ENCODE results near the gene ZNF682.

Gene ZNF682

DNA sequence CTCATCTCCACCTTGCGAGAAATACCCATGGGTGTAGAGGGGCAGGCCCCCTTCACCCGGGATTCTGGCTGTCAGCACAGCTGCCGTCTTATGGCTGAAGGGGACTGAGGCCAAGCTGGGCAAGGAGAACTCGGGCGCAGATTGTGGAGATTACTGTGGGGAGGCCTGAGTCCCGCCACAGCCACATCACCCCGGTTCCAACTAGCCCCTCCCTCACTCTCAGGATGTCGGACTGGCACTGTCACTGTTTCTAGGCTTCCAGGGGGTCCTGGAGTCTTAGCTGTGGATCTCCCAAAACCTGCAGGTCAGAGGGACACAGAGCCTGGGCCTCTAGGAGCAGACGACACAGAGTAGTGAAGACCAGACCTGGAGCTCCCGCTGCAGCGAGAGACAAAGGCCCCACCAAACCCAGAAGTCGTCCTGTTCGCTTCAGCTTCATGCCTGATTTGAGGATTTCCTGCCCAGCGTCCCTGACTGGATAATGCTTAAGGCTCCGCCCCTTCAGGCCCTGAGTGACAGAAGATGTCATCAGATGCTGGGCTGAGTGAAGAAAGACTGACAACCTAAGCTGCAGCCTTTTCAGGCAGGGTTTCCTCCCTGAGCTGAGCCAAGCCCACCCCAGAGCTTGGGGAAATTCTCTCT is 82.8 kb downstream of the ZNF682 start:
- TF ChIP-seq, protein P1, sequence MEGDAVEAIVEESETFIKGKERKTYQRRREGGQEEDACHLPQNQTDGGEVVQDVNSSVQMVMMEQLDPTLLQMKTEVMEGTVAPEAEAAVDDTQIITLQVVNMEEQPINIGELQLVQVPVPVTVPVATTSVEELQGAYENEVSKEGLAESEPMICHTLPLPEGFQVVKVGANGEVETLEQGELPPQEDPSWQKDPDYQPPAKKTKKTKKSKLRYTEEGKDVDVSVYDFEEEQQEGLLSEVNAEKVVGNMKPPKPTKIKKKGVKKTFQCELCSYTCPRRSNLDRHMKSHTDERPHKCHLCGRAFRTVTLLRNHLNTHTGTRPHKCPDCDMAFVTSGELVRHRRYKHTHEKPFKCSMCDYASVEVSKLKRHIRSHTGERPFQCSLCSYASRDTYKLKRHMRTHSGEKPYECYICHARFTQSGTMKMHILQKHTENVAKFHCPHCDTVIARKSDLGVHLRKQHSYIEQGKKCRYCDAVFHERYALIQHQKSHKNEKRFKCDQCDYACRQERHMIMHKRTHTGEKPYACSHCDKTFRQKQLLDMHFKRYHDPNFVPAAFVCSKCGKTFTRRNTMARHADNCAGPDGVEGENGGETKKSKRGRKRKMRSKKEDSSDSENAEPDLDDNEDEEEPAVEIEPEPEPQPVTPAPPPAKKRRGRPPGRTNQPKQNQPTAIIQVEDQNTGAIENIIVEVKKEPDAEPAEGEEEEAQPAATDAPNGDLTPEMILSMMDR (IDR thresholded peaks at IDR 0.05; ENCODE audit: low read depth, low read length, missing control alignments): no peak
- in situ Hi-C loops (cut with HindIII; ENCODE audit: low sequenced_read_pairs): no loop called here

DNA sequence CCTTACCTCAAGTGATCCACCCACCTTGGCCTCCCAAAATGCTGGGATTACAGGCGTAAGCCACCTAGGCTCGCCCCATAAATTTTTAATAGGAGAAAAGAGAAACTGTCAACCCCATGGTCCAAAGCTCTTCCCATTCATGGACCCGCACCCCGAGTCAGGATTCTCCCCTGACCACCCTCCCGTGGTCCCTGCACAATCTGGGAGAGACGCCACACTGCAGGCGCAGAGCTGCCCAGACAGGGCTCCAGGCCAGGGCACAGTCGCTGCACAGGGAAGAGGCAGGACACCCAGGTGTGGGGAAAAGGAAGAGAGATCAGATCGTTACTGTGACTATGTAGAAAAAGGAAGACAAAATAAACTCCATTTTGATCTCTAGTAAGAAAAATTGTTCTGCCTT is 84.1 kb downstream of the ZNF682 start:
- TF ChIP-seq, protein P1 (IDR thresholded peaks at IDR 0.05; ENCODE audit: low read depth, low read length, missing control alignments): no peak
- no peak overlapping the region for H3K4me3 ChIP-seq (ENCODE audit: low read depth, low read length)
- in situ Hi-C loops (cut with HindIII; ENCODE audit: low sequenced_read_pairs): no loop called here
- DNase-seq (ENCODE audit: low read depth): no peak

More for the DNA sequence above, 82.8 kb downstream of the ZNF682 start:
- H3K4me3 ChIP-seq (ENCODE audit: low read depth, low read length): no peak overlapping the region
- no peak for DNase-seq (ENCODE audit: low read depth)

All from astrocyte of the cerebellum (primary cell).